NCI-H2081 treated with DMSO at 0.1 percent for 48 hours (cell line): ENCODE data around the gene GADD45G.

Experiments used
- DNase-seq: peaks from one replicate; lab custom pipeline; 2025; lab: John Stamatoyannopoulos, UW

Gene GADD45G, protein sequence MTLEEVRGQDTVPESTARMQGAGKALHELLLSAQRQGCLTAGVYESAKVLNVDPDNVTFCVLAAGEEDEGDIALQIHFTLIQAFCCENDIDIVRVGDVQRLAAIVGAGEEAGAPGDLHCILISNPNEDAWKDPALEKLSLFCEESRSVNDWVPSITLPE

DNA sequence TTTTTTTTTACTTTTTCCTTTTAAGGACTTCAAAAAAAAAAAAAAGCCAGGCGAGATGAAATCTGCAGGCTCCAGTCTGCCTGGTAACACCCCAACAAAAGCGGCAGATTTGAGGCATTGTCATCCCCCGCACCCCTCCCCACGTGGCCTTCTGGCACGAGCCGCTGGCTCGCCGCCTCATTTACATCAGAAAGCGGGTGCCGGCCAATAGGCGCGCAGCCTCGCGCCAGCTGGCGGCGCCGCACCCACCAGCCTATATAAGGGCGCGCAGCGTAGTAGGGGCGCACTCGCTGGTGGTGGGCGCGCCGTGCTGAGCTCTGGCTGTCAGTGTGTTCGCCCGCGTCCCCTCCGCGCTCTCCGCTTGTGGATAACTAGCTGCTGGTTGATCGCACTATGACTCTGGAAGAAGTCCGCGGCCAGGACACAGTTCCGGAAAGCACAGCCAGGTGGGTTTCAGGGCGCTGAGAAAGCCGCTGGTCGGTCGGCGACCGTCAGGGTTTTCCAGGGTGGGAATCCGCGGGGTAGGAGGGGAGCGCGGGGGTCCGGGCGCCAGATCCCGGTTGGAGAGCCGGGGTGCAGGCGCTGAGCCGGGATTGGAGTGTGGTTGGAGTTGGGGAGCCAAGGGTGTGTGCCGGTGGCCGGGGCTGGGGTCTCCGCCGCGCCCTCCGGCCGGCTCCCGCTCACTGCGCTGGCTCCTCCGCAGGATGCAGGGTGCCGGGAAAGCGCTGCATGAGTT is at the start of gene GADD45G:
Gene GADD45G, plus strand, starts transcription at position 284 of the 736 bp plus-strand sequence. Its CDS starts 110 bp downstream, at position 394.
- DNase-seq, result peak; percentile 86

DNA sequence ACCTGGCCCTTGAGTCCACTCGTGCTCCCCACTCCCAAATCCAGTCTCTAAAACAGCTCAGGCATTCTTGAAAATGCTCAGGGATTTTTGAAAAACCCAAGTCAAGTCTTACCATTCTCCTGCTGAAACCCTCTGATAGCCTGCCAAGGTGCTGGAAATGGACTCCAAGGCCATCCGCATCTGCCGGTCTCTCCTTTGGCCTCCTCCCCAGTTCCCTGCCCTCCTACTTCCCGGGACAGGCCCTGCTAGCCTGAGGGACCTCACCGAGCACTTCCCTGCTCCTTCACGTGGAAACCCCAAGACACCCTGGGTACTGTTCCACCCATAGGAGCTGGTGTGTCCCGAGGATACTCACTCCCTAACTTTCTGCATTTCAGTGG is 49.8 kb upstream of the GADD45G start:
- no peak for DNase-seq

DNA sequence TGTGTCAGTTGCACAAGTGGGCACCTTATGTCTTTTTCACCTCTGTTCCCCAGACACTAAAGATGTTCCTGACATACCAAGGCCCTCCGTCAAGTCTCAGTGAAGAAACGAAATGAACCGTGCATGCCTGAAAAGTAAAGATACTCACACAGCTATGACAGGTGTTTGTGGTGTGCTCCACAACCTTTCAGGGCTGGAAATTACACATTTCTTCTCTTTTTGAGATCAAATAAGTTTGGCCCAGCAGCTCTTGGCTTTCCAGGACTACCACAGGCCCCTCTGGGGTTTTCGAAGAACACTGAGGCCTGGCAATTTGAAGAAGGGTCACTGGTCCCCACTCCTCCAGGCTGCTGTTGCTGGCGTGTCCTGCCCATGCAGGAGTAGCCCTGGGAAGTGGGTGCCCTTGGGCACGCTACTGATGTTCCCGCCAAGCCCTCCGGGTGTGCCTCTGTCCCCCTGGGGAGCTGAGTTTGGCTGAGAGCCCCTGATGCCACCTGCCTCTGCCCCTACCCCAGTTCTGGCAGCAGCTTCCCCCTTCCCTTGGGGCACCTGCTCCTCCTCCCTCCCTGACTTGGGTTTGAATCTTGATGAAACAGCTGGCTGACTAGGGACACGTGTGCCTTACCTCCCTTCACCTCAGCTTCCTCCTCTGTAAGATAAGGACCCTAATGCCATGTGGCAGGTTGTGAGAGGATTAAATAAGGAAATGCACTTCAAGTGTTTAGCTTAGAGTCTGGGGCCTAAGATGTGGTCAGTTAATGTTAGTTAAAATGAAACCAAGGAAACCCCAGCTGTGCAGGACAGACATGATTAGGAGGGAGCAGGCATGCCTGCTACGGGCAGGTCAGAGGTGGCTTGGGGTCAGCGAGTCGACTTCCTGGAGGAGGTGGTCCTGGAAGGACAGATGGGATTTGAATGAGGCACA is 49.1 kb upstream of the GADD45G start:
- no peak for DNase-seq

DNA sequence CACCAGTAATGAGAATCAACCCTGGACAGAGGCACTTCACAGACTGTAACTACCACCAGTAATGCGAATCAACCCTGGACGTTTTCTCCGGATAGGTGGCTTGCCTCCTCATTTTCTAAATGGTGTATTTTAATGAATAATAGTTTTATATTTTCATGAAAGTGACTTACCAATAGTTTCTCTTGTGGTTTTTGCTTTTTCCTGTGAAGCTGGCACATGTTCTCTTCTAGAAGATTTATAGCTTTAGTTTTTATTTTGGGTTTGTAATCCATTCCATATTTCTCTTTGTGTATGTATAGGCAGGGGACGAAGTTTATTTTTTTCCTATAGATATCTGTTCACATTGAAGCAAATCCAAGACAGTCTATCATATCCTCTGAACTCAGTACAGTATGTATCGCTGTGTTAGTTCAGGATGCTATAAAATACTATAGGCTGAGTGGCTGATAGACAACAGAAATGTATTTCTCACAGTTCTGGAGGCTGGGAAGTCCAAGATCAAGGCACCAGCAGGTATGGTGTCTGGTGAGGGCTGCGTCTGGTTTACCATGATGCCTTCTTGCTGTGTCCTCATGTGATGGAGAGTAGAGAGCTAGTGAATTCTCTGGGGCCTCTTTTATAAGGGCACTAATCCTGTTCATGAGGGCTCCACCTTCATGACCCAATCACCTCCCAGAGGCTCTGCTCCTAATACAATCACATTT is 46.5 kb upstream of the GADD45G start:
- no peak for DNase-seq

DNA sequence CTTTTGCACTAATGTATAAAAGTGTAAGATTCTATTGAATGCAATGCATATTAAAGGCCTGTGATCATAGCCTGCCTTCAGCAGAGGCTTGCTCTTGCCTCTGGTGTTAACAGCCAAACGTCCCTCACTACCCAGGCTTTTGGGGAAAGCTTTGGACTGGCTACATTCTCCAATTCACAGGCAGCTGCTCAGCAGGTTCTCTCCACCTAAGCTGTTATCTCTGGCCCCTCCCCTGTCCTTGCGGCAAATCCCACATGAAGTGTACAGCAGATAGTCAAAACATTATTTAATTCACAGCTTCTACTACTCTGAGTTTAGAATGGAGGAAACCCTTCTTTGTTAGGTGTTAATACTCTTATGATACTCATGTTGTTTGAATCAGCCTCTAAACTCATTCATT is 45.9 kb upstream of the GADD45G start:
- no peak for DNase-seq

DNA sequence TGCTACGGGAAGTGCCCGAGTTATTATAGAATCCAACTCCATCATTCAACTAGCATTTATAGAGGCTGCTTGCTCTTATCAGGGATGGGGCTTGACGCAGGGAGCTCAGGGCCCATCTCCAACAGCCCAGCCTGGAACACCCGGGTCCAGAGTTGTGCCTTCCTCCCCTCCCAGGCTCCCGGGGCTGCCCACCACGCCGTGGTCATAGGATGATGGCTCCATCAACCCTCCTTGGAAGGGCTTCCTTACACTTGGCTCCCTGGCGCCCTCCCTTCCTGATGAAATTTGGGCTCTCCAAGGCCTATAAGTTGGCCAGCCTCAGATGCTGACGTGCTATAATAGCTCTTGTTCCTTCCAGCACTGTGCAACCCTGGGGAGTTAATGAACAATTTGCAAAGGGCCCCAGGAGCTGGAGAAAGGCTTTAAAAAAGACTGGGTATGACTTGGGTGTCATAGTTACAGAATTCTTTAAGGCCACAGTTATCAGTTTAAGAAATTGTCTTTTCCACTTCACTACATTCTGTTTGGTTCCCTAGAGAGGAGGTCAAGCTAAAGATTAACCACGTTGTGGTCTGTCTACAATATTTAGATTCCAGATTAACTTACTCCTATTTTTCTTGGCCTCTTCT is 42.5 kb upstream of the GADD45G start:
- no peak for DNase-seq

DNA sequence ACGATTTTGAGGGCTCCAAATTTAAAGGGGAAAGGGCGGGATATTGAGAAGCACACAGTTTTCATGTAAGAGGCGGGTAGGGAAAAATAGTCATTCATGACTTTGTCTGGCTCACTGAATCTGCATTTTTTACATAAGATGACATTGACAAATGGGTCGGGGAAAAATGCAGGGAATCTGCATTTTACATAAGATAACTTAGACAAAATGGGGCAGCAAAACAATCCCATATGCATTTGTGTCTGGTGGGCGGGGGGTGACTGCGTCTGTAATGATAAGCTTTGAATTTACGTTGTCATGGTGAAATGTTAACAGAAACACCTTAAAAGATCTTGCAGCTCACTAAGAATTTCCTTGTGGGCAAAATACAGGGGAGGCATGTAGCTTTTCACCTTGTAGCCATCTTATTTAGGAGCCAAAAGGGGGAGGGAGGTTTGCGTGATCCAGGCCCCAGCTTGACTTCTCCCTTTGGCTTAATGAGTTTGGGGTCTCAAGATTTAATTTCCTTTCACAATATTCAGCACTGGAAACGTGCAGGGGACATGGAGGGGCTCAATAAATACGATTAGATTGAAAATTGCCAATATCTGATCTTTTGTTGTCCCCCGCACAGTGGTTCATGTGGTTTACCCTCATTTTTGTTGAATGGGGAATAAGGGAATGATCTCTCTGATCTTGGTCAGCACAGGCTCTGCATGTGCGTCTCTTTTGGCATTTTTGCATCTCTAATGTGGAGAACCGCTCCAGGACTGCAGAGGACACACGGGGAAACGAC is 41.1 kb upstream of the GADD45G start:
- no peak for DNase-seq

DNA sequence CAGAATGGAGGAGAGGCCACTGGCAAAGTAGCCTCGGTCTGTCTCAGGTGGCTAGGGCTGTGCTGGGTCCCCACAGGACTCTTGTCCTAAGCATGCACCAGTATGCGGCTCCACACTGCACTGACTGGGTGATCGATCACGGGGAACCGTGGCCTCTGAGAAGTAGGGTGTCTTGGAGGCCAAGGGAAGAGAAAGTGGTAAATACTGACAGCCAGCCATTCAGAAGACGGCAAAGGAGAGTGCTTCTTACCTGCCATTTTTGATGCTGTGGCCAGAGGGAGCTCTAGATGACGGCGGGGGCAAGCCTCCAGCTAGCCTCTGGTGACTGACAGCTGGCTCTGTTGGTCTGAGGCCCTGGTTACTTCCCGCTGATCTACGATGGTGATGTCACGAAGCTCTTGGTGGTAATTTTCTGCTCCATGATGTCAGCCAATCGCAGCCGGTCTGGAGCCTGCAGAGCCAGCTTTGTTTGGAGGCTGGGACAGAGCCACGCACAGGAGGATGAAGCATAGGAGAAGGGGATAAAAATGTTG is 40.4 kb upstream of the GADD45G start:
- no peak for DNase-seq

DNA sequence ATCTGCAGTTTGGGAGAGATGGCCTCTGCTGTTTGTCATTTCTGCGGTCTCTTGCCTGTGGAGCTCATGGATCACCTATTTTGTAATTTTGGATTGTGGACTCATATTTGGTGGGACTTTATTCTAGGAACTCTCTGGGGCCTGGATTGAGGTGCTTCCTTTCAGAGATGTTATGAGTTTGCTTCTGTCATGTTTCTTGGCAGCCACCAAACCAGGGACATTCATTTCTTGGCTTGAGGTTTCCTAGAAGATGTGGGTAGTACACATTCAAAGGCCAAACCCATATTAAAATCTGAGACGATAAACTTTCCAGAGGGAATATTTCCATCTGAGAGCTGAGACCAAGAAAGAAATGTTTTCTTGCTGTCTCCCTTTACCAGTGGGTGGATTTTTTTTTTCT is 37.2 kb upstream of the GADD45G start:
- no peak for DNase-seq

DNA sequence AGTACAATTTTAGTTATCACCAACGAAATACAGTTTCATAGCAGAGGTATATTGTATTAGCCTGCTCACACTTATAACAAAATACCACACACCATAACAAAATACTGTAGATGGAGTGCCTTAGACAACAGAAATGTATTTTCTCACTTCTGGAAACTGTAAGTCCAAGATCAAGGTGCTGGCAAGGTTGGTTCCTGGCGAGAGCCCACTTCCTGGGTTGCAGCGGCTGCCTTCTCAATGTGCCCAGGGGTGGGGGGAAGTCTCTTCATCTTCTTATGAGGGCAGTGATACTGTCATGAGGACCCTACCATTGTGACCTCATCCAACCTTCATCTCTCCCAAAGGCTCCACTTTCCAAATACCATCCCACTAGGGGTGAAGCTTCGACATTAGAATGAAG is 30.5 kb upstream of the GADD45G start:
- DNase-seq, result no peak

DNA sequence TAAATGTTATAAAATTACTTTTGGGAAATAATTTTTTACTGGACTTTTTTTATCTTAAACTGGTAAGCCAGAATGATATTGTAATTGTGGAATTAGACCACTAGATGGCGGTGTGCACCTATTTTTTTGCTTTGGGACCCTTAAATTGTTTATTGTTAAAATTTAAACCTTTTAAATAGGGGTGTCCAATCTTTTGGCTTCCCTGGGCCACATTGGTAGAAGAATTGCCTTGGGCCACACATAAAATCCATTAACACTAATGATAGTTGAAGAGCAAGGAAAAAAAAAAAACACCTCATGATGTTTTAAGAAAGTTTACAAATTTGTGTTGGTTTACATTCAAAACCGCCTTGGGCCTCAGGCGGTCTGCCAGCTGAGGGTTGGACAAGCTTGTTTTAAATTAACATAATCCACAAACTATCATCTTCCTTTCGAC is 28.4 kb upstream of the GADD45G start:
- DNase-seq, result no peak

DNA sequence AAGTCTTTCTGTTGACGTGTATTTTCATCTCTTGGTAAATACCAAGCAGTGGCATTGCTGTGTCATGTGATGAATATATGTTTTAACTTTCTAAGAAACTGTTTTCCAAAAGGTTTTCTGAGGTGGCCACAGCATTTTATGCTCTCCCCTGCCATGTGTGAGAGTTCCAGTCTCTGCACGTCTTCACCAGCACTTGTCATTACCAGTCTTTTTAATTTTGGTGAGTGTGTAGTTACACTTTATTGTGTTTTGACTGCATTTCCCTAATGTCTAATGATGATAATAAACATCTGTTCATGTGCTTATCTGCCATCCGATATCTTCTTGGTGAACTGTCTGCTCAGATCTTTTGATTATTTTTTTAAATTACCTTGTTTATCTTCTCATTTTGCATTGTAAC is 27.4 kb upstream of the GADD45G start:
- DNase-seq, result no peak

DNA sequence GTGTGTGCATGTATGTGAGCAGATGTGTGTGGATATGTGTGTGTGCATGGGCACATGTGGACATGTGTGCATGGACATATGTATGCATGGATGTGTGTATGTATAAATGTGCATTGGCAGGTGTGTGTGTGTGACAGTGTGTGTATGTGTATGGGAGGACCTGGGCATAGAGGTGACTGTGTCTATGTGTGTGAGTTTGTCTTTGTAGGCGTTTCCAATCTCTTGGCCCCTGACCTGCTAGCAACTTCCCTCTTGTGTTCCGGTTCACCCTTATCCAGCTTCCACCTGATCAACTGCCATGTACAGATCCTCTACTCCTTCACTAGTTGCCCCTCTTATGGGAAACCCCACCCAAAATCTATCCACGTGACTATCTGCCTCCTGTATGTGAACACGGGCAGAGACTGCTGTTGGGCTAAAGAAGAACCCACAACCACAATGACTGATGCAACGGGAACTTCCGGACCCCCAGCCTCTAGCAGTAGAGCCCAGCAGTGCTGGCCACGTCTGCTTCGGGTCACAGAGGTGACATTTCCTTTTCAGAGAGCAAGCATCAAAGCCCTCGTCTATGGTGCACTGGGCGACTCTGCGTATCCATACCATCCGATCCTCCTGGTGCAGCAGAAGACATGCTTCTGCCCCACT is 24.9 kb upstream of the GADD45G start:
- no peak for DNase-seq

DNA sequence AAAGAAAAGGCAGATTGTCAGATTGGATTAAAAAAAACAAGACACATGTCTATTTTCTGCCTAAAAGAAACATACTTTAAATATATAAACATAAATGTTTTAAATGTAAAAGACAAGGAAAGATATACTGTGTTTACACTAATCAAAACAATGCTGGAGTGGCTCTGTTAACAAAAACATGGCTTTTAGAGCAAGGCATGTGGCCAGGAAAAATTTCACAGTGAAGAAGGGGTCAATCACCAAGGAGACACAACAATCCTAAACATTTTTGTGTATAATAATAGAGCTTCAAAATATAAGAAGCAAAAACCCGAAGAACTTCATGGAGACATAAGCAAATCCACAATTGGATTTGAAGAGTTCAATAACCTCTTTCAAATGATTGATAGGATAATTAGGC is 18.5 kb upstream of the GADD45G start:
- DNase-seq, result no peak

DNA sequence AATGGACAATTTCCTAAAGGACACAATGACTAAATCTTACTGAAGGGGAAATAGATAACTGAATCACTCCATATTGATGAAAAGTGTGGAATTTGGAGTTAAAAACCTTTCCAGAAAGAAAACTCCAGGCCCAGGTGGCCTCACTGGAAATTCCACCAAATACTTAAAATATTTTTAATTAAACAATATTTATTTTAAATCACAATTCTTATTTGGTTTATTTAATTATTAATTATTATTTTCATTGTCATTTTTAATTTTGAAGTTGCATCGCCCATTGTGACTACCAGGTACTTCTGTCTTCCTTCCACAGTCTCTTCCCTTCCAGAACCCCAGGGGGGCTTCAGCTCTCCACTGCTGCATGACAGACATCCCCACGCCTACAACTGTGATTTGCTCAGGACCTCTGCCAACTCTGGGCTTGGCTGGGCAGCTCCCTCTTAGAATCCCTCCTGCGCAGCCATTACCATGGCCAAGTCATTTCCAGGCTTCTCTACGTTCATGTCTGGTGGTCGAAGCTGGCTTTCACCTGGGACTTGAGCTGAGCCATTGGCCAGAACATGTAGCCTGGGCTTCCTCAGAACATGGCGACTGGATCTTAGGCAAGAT is 16.4 kb upstream of the GADD45G start:
- DNase-seq, result no peak

DNA sequence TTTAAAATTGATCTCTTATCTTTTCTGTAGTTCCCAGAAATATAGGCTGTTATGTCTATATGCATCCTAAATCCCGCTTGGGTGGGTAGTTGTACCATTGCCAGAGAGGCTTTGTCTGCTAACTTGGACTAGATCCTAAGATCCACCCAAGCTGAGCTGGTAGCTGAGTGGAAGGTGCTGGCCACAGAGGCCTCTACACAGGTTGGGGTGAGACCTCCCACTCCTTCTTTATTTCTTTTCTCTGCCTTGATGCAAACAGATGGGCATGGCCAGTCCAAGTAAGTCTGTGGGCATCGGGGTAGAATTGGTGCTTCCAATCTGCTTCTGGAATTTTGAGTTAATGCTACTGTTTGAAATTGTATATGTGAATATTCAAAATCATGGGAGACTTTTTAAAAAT is 14.4 kb upstream of the GADD45G start:
- DNase-seq, result no peak

DNA sequence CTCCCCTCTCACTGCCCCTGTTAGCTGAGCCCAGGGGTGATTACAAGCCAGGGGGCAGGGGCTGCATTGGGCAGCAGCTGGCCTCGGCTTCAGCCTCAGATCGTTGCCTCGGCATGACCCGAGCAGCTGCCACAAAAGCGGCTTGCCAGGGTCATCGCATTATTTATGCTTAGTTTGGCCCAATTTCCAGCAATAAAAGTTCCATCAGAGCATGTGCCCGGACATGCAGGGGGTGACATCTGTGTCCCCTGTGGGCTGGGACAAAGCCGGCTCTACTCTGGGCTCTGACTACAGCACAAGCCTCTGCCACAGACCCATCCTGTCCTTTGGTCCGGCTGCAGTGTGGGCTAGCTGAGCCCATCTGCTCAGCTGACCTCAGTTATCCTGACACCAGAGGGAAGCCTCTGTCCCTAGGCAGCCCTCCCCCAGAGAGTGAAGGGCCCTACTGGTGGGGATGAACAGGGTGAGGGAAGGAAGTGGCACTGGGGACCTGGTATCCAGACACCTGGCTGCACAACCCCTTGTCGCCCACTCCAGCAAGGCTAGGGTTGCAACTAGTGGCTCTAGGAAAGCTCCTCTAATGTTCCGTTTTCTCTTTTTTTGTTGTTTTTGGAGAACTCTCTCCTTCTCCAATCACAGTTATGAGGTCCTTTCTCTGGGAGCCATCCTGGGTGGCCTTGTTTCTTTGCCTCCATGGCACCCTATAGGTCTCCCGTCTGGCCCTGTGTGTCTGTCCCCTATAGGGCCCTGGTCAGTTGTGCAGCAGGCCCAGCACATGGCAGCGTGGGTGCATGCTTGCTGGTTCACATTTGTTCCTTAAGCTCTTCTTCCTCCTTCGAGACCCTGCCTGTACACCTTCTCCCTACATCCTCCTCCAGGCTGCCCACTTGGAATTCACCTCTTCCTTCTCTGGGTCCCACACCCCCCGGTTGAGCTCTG is 13.3 kb upstream of the GADD45G start:
- no peak for DNase-seq

DNA sequence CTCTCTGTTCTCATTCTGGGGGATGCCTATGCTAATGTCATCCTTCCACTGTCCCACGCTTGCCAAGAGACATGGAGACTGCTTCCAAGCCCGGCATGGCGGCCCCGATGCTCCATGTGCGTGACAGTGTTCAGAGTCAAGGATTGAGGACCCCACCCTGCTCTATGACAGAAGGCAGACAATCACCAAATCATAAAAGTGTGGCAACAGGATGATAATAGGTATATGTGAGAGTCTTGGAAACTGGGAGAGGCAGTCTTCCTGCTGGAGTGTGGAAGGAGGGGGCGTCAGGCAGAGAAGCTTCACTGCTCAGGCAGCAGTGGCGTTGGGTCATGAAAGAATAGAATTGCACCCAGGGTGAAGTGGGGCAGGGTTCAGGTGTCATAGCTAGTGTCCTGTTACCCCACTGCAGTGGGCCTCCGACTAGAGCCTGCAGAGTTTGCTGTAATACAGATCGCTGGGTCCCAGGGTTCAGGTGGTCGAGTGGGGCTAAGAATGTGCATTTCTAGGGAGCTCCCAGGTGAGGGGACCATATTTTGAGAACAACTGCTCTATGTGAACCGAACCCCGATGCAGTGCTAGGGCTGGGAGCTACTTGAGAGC is 12.5 kb upstream of the GADD45G start:
- DNase-seq, result no peak
